Measurements from ENCODE around the gene RSBN1. TPM values are rescaled to one million over a fixed set of nuclear protein-coding genes. Genes with fewer than 3 reads are reported as not detected.

RSBN1 gene
- 10 to 100 TPM; 24.1 to 36.5 (median 28.3) TPM for total RNA-seq
- long read RNA-seq, donor 1, full-length matches to known transcripts = 8 of 38 reads
- long read RNA-seq, donor 1, partial matches to known transcripts = 30 of 38 reads
- long read RNA-seq, donor 1, other reads (novel, unspliced or antisense) = 0 of 38 reads
- long read RNA-seq, donor 2, full-length matches to known transcripts = 1 of 19 reads
- long read RNA-seq, donor 2, partial matches to known transcripts = 17 of 19 reads
- long read RNA-seq, donor 2, other reads (novel, unspliced or antisense) = 1 of 19 reads

DNA sequence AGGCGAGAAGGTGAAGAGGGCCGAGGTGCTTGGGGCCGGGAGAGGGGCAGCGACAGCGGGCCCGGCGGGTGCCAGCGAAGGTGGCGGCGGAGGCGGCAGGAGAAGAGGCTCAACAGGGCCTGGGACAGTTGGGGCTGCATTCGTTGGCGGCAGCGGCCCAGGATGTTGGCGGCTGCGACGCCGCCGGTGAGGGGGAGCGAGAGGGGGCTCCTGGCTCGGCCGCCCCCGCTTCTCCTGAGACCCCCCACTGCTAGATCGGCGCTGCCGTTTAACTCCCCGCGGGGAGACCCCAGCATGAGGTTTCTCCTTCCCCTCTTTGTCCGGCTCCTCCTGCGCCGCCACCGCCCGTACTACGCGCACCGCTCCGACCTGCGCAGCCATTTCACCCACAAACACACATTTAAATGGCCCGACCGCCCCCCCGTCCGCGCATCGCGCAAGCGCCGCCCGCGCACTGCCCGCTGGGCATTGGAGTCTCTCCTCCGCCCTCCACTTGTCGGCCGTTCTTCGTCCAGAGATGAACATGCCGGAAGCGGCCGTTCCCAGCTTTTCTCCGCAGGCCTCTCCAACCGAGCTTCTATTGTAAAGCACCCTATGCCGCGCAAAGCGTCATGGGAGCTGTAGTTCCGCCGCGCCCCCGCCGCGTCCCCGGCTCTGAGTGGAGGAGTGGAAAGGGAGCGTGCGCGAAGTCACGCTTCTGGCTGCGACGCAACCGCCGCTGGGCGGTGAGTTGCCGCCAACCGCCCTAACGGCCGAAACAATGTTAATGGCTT is at the start of gene RSBN1:
TSS of gene RSBN1 (minus strand) at position 589 of the 773 bp plus-strand sequence. CDS start at position 525, 64 bp downstream.
- H3K36me3 ChIP-seq (ENCODE audit: low read depth) = peaks cover 5% of the 10 kb centered on the region
- no peaks in the 10 kb centered on the region for H3K9me3 ChIP-seq
- H3K4me1 ChIP-seq (ENCODE audit: low read depth) = peaks cover 34% of the 10 kb centered on the region
- peak; percentile 42 for TF ChIP-seq CTCF (IDR thresholded peaks at IDR 0.05)
- H3K4me3 ChIP-seq = peak within 1 kb of the TSS; percentile 97
- intact Hi-C loops (cut with DNase I, micrococcal nuclease) = loop anchor here in 1 of 2 donors (10.0 kb wide), 1 partner anchor 57 kb away; the partner anchor contains the start of gene PHTF1
- ATAC-seq = peak; percentile 92
- peak; percentile 99 for DNase-seq

- ATAC-seq = no peak
- intact Hi-C loops (cut with DNase I, micrococcal nuclease) = no loop called here
- no peak for TF ChIP-seq CTCF (IDR thresholded peaks at IDR 0.05)
- Histone ChIP-seq H3K36me3 (ENCODE audit: low read depth) (no peaks in the 10 kb centered on the region), H3K9me3 (no peaks in the 10 kb centered on the region), H3K4me3 (no peak overlapping the region), H3K4me1 (ENCODE audit: low read depth) (no peaks in the 10 kb centered on the region)
- no peak for DNase-seq
Measured at GRCh38 chr1:113861641-113862040, 49.4 kb upstream of the RSBN1 start.

- no peak for TF ChIP-seq CTCF (IDR thresholded peaks at IDR 0.05)
- H3K4me3 ChIP-seq = no peak overlapping the region
- H3K9me3 ChIP-seq = no peaks in the 10 kb centered on the region
- H3K4me1 ChIP-seq (ENCODE audit: low read depth) = no peaks in the 10 kb centered on the region
- no peaks in the 10 kb centered on the region for H3K36me3 ChIP-seq (ENCODE audit: low read depth)
- intact Hi-C loops (cut with DNase I, micrococcal nuclease) = no loop called here
- ATAC-seq (no peak), DNase-seq (no peak)
Measured at GRCh38 chr1:113860891-113861290, 48.6 kb upstream of the RSBN1 start.

DNA sequence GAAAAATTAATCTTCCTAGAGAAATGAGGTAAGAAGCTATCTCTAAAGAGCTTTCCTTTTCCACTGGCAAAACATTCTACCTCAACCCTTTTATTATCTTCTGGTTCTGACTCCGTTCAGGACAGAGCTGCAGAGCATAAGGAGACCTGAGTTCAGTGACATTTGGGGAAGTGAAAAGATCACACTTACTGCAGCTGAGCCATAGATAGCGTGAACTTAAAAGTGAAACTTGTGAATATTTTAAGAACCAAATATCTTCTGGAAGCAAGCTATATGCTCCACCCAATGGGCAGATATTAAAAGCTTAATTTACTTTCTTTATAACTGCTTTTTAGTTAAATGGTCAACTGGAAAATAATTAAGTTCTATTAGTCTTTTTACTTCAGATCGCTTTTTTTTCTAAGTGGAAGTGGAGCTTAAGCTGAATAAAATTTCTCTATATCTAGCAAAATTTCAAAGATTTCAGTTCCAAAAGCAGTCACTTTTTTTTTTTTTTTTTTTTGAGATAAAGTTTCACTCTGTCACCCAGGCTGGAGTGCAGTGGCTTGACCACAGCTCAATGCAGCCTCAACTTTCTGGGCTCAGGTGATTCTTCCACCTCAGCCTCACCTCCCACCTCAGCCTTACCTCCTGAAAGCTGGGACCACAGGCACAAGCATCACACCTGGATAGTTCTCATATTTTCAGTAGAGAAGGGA is 47.4 kb upstream of the RSBN1 start:
- no peak for TF ChIP-seq CTCF (IDR thresholded peaks at IDR 0.05)
- no peaks in the 10 kb centered on the region for H3K9me3 ChIP-seq
- no peaks in the 10 kb centered on the region for H3K4me1 ChIP-seq (ENCODE audit: low read depth)
- peak; percentile 67 for ATAC-seq
- H3K36me3 ChIP-seq (ENCODE audit: low read depth) = no peaks in the 10 kb centered on the region
- intact Hi-C loops (cut with DNase I, micrococcal nuclease) = no loop called here
- no peak overlapping the region for H3K4me3 ChIP-seq
- DNase-seq = no peak

- intact Hi-C loops (cut with DNase I, micrococcal nuclease) = no loop called here
- no peak for TF ChIP-seq CTCF (IDR thresholded peaks at IDR 0.05)
- H3K4me3 ChIP-seq = no peak overlapping the region
- DNase-seq = no peak
- no peaks in the 10 kb centered on the region for H3K36me3 ChIP-seq (ENCODE audit: low read depth)
- no peak for ATAC-seq
- no peaks in the 10 kb centered on the region for H3K4me1 ChIP-seq (ENCODE audit: low read depth)
- no peaks in the 10 kb centered on the region for H3K9me3 ChIP-seq
Measured at GRCh38 chr1:113858982-113859381, 46.7 kb upstream of the RSBN1 start.
